Keratinocyte (primary cell): ENCODE data around the gene CCDC178. TPM values are rescaled to one million over a fixed set of nuclear protein-coding genes. Genes with fewer than 3 reads are reported as not detected.

ENCODE experiments used
- DNase-seq: peaks from one replicate; pipeline ENCODE4 v3.0.0-alpha.2; 2011; ENCODE audit warnings: low read depth, missing footprints, low spot score
- FAIRE-seq: peaks from 2 replicates; lab custom pipeline; 2011; peaks lifted over from hg19 to GRCh38; lab: Jason Lieb, UNC
- H2AFZ ChIP-seq: 2 replicates; pipeline ENCODE4 v1.6.0; 2012; ENCODE audit warnings: low read length, control low read depth, inconsistent platforms; ENCODE audit not compliant: control insufficient read depth
- H3K27ac ChIP-seq: 2 replicates; pipeline ENCODE4 v1.5.1; 2011; ENCODE audit warnings: low read length; ENCODE audit not compliant: control insufficient read depth, insufficient read depth
- H3K27me3 ChIP-seq: 3 replicates; pipeline ENCODE4 v1.6.0; 2011; ENCODE audit warnings: low read length; ENCODE audit not compliant: control insufficient read depth, insufficient read depth; ENCODE audit errors: extremely low read depth
- H3K36me3 ChIP-seq, 2 experiments: 2 replicates in 1 of 2; 3 replicates in 1 of 2; pipeline ENCODE4 v1.5.1; 2011; ENCODE audit warnings: low read length in 2 of 2, mild to moderate bottlenecking in 1 of 2; ENCODE audit not compliant: control insufficient read depth in 2 of 2, insufficient read depth in 2 of 2; ENCODE audit errors: extremely low read depth in 1 of 2
- H3K4me1 ChIP-seq: 3 replicates; pipeline ENCODE4 v1.5.1; 2011; ENCODE audit warnings: low read length; ENCODE audit not compliant: control insufficient read depth, insufficient read depth; ENCODE audit errors: extremely low read depth
- H3K4me2 ChIP-seq: 3 replicates; pipeline ENCODE4 v1.6.0; 2011; ENCODE audit warnings: low read depth, low read length; ENCODE audit not compliant: control insufficient read depth, insufficient read depth; ENCODE audit errors: extremely low read depth
- H3K4me3 ChIP-seq, 3 experiments: fragments of 200-600 bp in 1 of 3; sonication (generic) in 1 of 3; 2 replicates in 2 of 3; 3 replicates in 1 of 3; pipeline ENCODE4 v1.5.1; 2011 to 2016; ENCODE audit warnings: low read length in 3 of 3, mild to moderate bottlenecking in 3 of 3, control low read depth in 2 of 3, inconsistent platforms in 1 of 3, low read depth in 1 of 3, mixed read lengths in 1 of 3, mixed run types in 1 of 3, moderate library complexity in 1 of 3; ENCODE audit not compliant: control insufficient read depth in 2 of 3, insufficient read depth in 2 of 3; ENCODE audit errors: extremely low read depth in 1 of 3
- H3K79me2 ChIP-seq: 2 replicates; pipeline ENCODE4 v1.6.0; 2012; ENCODE audit warnings: low read length; ENCODE audit not compliant: control insufficient read depth, insufficient read depth
- H3K9ac ChIP-seq: 3 replicates; pipeline ENCODE4 v1.6.0; 2011; ENCODE audit warnings: low read length; ENCODE audit not compliant: control insufficient read depth, insufficient read depth; ENCODE audit errors: extremely low read depth
- H3K9me1 ChIP-seq: 3 replicates; pipeline ENCODE4 v1.6.0; 2011; ENCODE audit warnings: low read length; ENCODE audit not compliant: control insufficient read depth, insufficient read depth; ENCODE audit errors: extremely low read depth
- H3K9me3 ChIP-seq: 2 replicates; pipeline ENCODE4 v1.5.1; 2012; ENCODE audit warnings: low read depth, low read length; ENCODE audit not compliant: control insufficient read depth
- H4K20me1 ChIP-seq: 3 replicates; pipeline ENCODE4 v1.6.0; 2011; ENCODE audit warnings: low read length; ENCODE audit not compliant: control insufficient read depth, insufficient read depth; ENCODE audit errors: extremely low read depth
- EZH2 ChIP-seq: IDR thresholded peaks from one replicate; pipeline ENCODE4 v1.6.1; 2012; ENCODE audit warnings: inconsistent platforms, mild to moderate bottlenecking, low read length, moderate library complexity
- dilution Hi-C: fragments of 300-500 bp; cut with MboI; formaldehyde crosslinking; loops from one replicate; pipeline ENCODE4 v1.7.0; 2020; ENCODE audit warnings: low sequenced_read_pairs; ENCODE audit not compliant: extremely low pct_ligation_motif_present
- polyA plus RNA-seq, 5 experiments: library from polyadenylated mRNA; depleted of rRNA in 3 of 5; stranded (reverse) in 3 of 5; stranded (forward) in 1 of 5; unstranded in 1 of 5; fragments of >200 nt; gene quantifications; 1 replicate in 1 of 5; 2 replicates in 3 of 5; 3 replicates in 1 of 5; pipeline versions ENCODE4 v1.2.1 to v1.2.3, GENCODE V29; 2011 to 2012; ENCODE audit warnings: missing spikeins in 2 of 5, low read depth in 1 of 5, low replicate concordance in 1 of 5
- TF ChIP-seq, protein P1 (sequence below), 3 experiments: IDR thresholded peaks in 1 of 3; conservative IDR thresholded peaks in 1 of 3; optimal IDR thresholded peaks in 1 of 3; 2 replicates in 2 of 3; 3 replicates in 1 of 3; pipeline versions ENCODE3 to v1.5.1; 2011; ENCODE audit warnings: low read length in 3 of 3, mild to moderate bottlenecking in 3 of 3, moderate library complexity in 2 of 3, control low read depth in 1 of 3, inconsistent platforms in 1 of 3; ENCODE audit not compliant: insufficient read depth in 2 of 3; ENCODE audit errors: extremely low read depth in 1 of 3

Gene CCDC178
- polyA plus RNA-seq, 1 donor (not counting 4 experiments of a cell fraction or from before 2014, with no cell fraction given), result 0.14 TPM

DNA sequence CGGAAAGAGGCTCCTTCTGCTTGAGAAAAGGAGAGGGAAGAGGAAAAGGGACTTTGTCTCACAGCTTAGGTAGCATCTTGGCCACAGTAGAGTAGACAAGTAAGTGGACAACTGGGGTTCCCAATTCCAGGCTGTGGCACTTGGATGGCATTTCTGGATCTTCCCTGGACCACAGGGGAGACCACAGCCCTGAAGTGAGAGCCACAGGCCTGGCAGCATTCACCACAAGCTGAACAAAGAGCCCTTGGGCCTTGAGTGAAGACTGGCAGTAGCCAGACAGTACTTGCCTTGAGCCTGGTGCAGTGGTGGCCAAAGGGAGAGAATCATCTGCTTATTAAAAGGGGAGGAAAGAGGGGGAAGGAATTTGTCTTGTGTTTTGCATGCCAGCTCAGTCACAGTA, 441.6 kb downstream of the CCDC178 start:
- H3K79me2 ChIP-seq, result no peaks in the 10 kb centered on the region
- no peak overlapping the region for H3K27ac ChIP-seq
- DNase-seq (no peak), FAIRE-seq (no peak)
- H3K9ac ChIP-seq, result no peak overlapping the region
- no peaks in the 10 kb centered on the region for H3K9me3 ChIP-seq
- no peaks in the 10 kb centered on the region for H3K36me3 ChIP-seq
- H3K27me3 ChIP-seq, result no peaks in the 10 kb centered on the region
- no peaks in the 10 kb centered on the region for H3K9me1 ChIP-seq
- TF ChIP-seq, protein P1, sequence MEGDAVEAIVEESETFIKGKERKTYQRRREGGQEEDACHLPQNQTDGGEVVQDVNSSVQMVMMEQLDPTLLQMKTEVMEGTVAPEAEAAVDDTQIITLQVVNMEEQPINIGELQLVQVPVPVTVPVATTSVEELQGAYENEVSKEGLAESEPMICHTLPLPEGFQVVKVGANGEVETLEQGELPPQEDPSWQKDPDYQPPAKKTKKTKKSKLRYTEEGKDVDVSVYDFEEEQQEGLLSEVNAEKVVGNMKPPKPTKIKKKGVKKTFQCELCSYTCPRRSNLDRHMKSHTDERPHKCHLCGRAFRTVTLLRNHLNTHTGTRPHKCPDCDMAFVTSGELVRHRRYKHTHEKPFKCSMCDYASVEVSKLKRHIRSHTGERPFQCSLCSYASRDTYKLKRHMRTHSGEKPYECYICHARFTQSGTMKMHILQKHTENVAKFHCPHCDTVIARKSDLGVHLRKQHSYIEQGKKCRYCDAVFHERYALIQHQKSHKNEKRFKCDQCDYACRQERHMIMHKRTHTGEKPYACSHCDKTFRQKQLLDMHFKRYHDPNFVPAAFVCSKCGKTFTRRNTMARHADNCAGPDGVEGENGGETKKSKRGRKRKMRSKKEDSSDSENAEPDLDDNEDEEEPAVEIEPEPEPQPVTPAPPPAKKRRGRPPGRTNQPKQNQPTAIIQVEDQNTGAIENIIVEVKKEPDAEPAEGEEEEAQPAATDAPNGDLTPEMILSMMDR (optimal IDR thresholded peaks at IDR 0.05 in 1 of 3, IDR thresholded peaks at IDR 0.05 in 1 of 3, conservative IDR thresholded peaks at IDR 0.05 in 1 of 3; ENCODE audit: extremely low read depth in 1 of 3, insufficient read depth in 2 of 3, low read length in 3 of 3), result no peak
- no peak for TF ChIP-seq EZH2
- no peaks in the 10 kb centered on the region for H4K20me1 ChIP-seq
- no peak overlapping the region for H3K4me3 ChIP-seq
- H3K4me2 ChIP-seq, result no peak overlapping the region
- no peak overlapping the region for H2AFZ ChIP-seq
- dilution Hi-C loops, result no loop called here
- no peaks in the 10 kb centered on the region for H3K4me1 ChIP-seq

DNA sequence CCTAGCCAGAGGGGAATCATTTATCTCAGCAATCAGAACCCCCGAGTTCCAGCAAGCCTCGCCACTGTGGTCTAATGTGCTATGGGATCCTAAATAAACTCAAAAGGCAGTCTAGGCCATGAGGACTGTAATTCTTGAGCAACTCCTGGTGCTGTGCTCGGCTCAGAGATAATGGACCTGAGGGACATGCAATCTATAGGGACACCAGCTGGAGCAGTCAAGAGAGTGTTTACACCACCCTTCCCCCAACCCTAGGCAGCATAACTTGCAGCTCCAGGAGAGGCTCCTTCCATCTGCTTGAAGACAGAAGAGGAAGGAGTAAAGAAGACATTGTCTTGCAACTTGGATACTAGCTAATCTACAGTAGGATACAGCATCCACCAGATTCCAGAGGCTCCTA, 442.2 kb downstream of the CCDC178 start:
- no peak overlapping the region for H3K27ac ChIP-seq
- dilution Hi-C loops, result no loop called here
- no peaks in the 10 kb centered on the region for H3K79me2 ChIP-seq
- no peaks in the 10 kb centered on the region for H3K9me1 ChIP-seq
- H3K4me3 ChIP-seq, result no peak overlapping the region
- no peaks in the 10 kb centered on the region for H4K20me1 ChIP-seq
- no peaks in the 10 kb centered on the region for H3K4me1 ChIP-seq
- FAIRE-seq (no peak), DNase-seq (no peak)
- H3K9me3 ChIP-seq, result no peaks in the 10 kb centered on the region
- no peak overlapping the region for H2AFZ ChIP-seq
- TF ChIP-seq, protein P1 (optimal IDR thresholded peaks at IDR 0.05 in 1 of 3, IDR thresholded peaks at IDR 0.05 in 1 of 3, conservative IDR thresholded peaks at IDR 0.05 in 1 of 3; ENCODE audit: extremely low read depth in 1 of 3, insufficient read depth in 2 of 3, low read length in 3 of 3), result no peak
- no peak for TF ChIP-seq EZH2
- H3K27me3 ChIP-seq, result no peaks in the 10 kb centered on the region
- no peaks in the 10 kb centered on the region for H3K36me3 ChIP-seq
- no peak overlapping the region for H3K9ac ChIP-seq
- no peak overlapping the region for H3K4me2 ChIP-seq
